ENCODE data around the gene SMOC2.

SMOC2 gene, protein sequence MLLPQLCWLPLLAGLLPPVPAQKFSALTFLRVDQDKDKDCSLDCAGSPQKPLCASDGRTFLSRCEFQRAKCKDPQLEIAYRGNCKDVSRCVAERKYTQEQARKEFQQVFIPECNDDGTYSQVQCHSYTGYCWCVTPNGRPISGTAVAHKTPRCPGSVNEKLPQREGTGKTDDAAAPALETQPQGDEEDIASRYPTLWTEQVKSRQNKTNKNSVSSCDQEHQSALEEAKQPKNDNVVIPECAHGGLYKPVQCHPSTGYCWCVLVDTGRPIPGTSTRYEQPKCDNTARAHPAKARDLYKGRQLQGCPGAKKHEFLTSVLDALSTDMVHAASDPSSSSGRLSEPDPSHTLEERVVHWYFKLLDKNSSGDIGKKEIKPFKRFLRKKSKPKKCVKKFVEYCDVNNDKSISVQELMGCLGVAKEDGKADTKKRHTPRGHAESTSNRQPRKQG

DNA sequence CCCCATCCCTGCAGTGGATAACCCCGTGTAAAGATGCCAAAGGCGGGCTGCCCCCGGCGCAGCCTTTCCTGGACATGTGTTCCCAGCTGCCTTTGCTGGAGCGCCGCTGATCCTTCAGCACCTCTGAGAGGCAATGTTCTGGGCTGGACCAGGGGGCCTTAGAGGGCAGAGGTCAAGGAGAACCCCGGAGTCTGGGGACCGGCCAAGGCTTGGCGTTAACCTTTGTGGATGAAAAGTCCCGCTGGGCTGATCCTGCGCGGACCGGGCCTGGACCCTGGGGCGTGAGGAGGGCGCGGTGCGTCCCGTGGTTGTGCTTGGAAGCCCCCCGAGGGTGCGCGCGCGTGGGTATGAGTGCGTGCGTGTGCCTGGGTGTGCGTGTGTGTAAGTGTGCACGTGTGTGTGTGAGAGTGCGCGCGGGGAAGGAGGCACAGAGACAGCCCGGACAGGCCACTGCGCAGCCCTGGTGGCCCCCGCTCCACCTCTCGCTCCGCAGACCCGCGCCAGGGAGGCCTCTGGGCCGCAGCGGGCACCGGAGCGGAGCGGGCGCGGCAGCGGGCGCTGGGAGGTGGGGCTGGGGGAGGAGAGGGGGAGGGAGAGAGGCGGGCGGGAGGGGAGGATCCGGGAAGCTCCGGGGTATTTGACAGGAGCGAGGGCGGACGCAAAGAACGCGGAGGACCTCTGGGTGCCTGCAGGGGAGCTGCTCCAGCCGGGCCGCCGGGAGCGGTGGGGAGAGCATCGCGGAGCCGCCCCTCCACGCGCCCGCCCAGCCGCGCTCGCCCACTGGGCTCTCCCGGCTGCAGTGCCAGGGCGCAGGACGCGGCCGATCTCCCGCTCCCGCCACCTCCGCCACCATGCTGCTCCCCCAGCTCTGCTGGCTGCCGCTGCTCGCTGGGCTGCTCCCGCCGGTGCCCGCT lies at the start of gene SMOC2:
Gene SMOC2 (plus strand): TSS at position 665 of the 914 bp plus-strand sequence. CDS start 187 bp downstream, at position 852.
- no peak for DNase-seq

DNA sequence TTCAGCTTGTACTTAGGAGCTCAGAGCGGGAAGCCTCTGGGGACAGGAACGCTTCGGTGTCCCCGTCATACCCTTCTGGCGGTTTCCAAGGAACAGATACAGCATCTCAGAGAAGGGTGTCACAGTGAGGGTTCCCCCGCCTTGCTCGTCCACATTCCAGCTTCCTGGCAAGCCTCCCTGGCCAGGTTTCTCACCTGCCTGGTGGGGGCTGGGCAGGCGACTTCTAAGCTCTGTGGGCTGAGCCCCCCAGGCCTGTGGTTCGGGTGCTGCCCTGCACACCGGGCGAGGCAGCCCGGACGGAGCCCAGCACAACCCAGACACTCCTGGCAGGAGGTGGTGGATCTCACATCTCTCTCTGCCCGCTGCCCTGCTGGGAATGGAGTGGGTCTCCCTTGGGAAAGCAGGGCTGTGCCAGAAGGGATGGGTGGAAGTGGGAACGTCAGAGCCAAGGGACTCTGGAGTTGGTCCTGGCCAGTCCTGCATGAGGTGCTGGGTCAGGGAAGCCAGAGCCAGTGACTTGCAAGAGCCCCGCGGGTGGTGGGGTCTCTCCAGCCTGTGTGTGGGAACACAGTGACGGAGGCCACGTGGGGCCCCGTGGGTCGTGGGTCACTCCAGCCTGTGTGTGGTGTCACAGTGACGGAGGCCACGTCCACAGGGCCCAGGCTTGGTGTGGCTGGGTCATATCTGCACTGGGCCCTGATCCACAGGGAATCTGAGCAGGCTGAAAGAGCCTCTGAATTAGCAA lies 47.7 kb upstream of the SMOC2 start:
- DNase-seq, result no peak

DNA sequence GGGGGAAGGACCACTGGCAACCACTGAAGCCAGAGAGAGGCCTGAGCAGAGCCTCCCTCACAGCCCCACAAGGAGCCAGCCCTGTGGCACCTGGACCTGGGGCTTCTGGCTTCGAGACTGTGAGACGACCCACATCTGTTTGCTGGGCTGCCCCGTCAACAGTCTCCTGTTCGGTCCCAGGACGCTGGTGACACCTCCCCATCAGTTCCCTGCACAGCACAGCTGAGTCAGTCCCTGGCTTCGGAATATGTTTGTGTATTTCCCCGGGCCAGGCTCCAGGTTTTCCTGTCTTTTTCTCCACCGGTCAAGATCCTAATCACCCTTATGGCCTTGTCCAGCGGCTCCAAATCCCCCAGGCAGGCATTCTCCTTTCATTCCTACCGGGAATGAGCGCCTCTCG lies 46.4 kb upstream of the SMOC2 start:
- DNase-seq, result no peak

DNA sequence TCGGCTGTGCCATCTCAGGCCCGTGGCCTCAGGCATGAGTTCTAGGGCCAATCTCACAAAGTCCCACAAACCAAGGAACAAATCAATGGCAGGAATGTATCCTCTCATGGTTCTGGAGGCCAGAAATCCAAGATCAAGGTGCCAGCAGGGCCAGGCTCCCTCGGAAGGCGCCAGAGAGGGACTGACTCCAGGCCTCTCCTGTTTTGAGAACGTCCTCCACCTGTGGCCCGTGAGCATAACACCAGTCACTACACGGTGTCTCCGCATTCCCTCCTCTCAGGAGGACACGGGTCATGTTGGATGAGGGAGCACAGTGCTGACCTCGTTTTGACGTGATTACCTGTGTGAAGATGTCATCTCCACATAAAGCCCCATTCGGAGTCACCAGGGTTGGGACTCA lies 45.0 kb upstream of the SMOC2 start:
- DNase-seq, result no peak

DNA sequence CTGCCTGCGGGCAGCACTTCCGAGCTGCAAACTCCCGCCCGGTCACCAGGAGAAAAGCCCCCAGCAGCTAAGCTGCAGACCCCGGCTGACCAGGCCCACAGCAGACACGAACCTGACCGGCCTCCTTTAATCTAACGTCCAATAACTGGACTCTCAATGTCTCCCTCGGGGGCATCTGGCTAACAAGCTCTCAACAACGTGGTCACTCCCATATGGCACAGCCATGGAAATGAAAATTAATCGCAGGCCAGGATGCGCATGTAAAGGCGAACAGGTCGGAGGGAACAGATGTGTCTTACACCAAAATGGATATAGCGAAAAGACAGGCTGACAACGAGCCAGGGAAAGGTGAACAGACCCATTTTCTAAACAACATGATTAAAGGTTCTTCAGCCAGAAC lies 44.4 kb upstream of the SMOC2 start:
- DNase-seq, result no peak

DNA sequence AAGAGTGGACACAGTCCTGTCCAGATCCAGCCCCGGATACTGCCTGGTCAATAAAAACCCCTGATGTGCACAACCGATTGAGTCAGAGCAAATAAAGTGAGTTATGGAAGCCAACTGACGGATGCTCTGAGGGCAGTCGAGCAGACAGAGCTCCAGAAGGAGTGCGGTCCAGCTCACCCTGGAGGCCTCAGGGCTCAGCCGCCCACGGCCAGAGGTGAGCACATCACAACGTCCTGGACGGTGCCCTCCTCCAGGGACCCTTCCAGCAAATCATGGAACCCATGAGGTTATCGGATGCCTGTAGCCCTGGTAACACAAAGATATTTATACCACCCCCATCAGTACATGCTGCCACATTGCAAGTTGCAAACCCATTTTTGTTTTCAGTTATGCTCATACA lies 44.0 kb upstream of the SMOC2 start:
- no peak for DNase-seq

DNA sequence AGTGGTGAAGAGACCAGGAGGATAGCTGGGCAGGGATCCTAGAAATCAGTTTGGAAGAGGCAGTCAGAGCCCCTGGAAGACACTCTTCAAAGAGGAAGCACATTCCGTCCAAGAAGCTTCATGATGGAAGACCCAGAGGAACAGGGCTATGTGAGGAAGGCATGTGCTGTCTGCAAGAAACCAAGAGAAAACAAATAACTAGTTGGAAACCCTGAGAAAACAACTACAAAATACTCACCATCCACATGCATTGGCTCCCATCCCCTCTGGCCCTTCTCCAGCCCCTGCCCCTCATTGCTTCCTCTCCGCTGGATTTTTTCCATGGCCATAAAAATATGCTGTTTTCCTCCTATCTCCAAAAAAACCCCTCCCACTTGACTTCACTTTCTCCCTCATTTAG lies 40.9 kb upstream of the SMOC2 start:
- no peak for DNase-seq

DNA sequence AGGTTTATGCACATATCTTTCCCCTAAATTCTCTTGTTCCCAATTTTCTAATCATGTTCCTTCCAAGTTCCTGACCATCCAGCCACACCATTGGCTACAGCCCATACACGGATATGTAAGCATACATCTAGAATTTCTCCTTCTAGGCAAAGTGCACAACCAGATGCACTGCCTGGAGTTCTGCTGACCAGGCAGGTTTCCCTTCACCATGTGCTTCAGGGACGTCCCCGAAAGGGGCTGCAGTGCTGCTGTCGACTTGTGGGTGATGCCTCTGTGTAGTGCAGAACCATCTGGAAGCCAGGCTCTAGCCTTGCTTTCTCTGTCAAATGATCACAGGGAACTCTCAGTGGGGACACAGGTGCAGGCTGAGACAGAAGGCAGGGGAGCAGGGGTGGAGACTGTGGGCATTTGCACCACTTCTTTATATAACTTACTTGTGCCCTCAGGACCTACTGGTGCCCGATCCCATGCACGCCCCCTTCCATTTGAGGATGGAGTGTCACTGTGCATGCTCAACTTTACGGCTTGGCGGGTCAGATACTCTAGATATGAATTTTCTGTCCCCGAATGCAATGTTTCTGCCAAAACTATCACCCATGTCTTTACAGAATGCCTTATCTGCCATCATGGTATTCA lies 37.5 kb upstream of the SMOC2 start:
- no peak for DNase-seq

DNA sequence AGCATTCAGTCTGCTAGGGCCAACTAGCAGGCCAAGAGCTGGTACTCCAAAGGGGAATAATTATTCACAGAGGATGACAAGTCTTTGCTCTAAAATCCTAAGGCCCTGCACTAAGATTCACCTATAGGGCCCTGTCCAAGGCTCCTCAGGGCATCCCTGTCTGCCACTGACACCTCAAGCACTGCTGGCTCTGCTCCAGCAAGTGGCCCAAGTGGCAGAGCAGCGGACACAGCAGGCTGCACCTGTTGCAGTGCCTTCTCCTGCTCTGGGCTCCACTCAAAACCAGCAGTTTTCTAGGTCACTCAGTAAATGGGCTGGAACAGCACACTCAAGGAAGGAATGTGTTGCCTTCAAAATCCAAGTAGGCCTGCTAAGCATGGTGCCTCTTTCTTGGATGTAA lies 36.4 kb upstream of the SMOC2 start:
- DNase-seq, result no peak

DNA sequence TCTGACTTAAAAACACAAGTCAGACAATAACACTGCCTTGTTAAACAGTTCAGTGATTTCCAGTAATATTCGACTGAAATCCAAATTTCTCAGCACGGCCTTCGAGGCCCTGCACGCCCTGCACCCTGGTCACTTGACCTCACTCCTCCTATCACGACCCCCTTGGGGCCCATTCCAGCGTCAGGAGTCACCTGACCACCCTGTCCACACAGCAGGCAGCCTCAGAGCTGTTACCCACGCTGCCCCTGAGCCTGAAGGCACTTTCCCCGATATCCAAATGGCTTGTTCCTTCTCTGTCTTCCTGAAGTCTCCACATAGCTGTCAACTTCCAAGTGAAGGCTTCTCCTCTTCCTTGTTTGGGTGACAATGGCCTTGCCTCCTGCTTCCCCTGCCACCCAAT lies 33.1 kb upstream of the SMOC2 start:
- DNase-seq, result no peak

DNA sequence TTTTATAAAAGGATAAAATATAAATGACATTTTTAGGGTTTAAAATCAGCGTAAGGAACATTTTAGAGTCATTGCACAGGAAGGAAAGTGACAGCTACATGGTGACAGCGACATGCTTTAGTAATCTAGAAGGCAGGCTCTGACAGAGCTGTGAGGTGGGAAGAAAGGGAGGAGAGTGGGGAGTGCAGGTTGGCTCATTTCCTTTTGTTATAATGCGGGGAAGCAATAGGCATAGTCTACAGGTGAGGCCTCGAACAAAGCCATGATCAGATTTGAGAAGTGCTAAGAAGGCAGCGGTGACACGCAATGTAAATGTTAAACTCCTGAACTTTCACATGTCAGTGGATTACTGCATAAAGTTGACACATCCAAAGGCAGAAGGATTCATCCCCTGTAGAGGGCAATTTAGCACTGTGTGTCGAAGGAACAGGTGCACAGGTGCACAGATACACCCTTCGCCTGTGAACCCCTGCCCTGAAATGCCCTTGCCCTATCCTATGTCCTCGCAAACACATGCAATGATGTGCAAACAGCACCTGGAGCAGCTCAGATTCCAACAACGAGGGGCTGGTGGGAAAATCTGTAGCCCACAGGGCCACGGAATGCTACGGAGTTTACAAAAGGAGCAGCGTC lies 32.4 kb upstream of the SMOC2 start:
- no peak for DNase-seq

DNA sequence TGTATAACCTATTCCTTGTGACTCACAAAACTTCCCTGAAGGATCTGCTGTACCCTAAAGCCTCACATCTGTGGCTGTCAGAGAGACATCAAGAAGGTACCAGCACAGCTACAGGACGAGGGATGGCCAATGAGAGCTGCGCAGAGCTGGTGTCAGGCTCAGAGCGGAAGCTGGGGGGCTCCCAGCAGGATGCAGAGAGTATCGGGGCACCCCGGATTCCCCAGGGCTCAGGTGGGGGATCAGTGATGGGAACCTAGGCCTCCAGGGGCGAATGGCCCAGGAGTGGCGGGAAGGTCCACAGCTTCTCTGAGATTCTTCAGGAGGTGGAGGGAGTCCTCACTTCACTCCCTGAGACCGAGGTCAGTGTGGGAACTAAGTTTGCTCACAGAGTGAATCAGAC lies 30.9 kb upstream of the SMOC2 start:
- no peak for DNase-seq

DNA sequence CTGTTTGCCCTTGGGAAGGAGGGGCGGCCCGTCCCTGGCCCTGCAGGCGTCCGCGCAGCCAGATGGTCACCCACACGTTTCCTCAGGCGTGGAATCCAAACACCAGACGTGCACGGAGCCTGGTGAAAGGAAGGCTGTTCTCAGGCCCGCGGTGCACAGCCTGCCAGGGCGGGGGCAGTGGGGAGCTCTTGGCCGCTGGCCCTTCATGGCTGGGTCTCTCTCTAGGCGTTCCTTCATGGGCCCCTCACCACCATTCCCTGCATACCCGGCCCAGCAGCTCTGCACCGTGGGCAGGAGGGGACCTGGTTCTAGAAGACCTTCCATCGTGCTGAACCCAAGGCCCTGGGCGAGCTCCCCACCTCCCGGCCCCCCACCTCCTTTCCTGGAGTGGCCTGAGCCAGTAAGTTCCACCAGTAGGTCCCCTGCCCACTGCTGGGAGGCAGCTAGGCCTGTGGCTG lies 30.4 kb upstream of the SMOC2 start:
- no peak for DNase-seq

DNA sequence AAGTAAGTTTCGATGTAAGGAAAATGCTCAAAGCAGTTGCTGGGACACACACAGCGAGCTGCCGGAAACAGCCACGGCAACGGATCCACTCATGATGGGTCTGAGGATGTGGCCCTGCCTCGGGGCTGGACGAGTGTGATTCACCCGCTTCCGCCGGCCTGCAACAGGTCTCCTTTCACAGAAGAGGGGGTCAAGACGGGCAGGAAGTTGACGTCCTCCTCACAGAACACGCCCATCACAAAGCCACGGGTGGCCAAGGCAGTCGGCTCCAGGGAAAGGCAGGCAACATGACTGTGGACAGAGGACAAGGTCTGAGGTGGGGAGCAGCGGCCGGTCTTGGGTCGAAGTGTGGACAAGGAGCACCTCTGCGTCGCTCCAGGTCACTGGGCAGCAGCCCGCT lies 29.9 kb upstream of the SMOC2 start:
- no peak for DNase-seq

DNA sequence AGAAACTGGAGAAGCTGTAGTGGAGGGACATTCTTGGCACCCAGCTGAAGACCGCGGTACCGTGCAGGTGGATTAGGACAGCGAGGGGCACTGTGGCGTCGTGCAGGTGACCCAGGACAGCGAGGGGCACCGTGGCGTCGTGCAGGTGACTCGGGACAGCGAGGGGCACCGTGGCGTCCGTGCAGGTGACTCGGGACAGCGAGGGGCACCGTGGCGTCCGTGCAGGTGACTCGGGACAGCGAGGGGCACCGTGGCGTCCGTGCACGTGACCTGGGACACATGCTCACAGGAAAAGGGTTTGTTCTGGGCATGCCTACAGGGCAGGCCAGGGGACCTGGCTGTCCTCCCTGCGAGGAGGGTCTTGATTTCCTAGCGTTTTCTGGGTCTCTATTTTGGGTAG lies 29.2 kb upstream of the SMOC2 start:
- DNase-seq, result no peak

DNA sequence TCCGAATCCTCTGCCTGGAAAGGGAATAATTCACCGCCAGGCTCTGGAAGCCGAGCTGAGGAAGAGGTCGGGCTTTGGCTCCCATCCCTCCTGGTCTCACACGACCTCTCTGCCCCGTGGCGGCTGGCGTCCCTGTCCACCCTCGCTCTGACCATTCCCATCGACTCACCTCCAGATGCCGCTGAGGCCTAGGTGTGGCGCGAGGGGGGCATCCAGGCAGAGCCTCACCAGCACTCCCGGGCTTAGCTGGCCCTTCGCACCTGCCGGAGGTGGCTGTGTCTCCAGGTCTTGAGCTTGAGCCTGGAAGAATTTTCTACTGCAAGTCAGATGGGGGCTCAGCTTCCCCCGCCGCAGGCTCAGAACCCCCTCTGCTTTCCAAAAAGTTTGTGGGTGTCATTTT lies 28.5 kb upstream of the SMOC2 start:
- no peak for DNase-seq

DNA sequence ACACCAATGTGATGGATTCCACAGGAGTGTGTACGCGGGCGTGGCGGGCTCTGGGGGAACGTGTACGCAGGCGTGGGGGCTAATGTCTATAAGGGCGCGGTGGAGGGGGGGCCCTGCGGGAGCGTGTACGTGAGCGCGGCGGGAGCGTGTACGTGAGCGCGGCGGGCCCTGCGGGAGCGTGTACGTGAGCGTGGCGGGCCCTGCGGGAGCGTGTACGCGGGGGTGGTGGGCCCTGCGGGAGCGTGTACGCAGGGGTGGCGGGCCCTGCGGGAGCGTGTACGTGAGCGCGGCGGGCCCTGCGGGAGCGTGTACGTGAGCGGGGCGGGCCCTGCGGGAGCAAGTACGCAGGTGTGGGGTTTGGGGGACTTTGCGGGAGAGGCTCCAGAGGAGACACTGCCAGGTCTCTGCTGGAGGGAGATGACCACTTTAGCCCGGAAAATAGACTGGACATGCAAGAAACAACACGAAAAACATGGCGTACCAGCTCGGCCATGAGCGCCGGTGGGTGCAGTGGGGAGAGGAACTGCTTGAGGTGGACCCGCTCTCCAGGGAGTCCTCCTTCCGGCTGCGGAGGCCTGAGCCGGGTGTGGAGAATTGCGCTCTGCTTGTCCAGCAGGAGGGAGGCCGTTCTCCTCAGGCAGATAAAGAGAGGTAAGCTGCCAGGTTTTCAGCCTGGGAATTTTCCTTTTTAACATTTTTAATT lies 27.8 kb upstream of the SMOC2 start:
- no peak for DNase-seq

DNA sequence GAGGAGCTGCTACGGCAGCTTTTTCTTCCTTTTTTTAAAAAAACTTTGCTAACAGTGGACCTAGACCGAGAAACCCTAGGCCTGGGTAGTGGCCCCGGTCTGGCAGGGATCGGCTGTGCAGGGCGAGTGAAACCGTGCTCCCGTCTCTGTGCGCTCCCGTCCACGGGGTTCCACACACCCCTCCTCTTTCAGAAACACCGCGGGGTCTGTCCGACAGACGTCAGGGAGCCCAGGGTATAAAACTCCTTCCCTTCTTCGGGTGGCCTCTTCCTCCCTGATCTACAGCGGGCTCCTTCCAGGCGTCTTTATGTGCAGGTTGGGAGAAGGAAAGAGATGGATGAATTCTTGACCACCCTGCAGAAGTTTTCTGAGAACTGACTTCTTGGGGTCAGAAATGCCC lies 27.1 kb upstream of the SMOC2 start:
- no peak for DNase-seq

DNA sequence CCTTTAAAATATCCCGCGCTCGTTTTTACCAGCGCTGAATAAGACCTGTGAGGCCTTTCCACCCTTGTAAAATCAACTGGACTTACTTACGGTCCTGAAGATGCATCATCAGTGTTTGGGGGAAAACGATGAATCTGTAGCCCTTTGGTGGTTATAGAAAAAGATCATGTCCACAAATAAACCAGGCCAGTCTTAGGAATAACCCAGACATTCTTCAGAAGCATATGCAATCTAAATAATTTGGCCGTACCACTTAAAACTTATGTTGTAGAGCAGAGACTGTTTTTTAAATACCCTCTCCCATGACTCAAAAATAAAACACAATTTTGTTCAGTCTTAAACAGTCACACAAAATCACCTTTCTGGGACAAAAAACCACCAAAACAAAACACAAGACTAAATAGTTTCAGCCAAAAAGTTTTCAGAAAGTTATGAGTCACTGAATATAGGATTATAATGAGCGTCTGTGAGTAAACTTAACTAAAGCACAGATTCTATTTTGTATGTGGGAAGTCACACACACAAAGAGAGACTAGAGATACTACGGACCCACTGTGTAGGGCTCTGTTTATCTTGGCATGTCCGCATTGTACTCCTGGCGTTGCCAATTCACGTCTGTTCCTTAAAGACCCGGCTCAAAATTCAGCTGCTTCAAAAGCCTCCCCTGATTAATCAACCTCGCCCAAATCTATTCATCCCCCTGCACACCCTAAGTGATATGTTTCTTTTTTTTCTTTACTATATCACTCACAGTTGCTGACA lies 26.5 kb upstream of the SMOC2 start:
- DNase-seq, result no peak

DNA sequence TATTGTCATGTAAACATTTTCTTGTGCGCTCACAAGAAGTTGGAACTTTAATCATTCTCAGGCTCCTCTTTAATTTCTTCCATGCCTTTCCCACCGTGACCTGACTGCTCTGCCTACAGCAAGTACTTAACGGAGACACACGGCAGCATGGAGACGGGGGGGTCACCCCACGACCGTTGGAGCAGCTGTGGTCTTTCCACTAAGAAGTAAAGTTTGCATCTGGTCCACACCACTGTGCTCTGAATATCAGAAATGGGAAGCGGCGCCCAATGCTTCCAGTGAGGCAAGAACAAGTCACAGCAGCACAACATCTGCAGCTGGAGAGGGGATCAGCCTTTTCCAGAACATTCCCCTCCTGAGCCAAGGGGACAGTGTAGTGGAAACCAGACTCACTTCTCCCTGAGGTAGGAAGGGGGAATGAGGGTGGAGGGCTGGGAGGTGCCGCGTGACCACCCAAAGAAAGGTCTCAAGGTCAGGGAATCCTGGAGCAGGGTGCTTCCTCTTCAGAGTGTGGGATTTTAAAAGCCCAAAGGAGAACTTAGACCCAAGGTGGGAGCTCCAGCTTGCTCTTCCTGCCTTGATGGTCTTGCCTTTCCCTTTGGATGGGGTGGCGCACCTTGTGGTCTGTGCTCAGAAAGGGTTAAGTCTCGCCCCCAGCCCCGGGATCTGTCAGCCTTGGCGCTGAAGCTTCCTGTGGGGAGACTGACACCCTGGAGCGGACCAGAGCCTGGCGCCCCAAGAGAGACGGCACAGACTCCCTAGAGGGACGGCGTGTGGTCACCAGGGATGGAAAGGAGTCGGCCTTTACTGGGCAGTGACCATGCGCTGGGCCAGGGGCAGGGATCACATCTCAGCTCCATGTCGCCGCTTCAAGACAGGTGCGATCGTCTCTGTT lies 25.6 kb upstream of the SMOC2 start:
- no peak for DNase-seq

Data from SW 1271 (cell line).